HT-29 (cell line): ENCODE measurements around the gene PATJ. TPM values are rescaled to one million over a fixed set of nuclear protein-coding genes. Genes with fewer than 3 reads are reported as not detected.
"Not testable (repeated sequence)": the region's sequence is repeated elsewhere in the genome, so short reads cannot be mapped to it uniquely, and the experiment has no call there.

Source experiments
- DNase-seq: peaks from one replicate; pipeline ENCODE4 v3.0.0-alpha.2; 2015; ENCODE audit warnings: low spot score
- total RNA-seq: library from RNA; depleted of rRNA; stranded (reverse); fragments of >200 nt; shearing (Covaris generic); gene quantifications from 2 replicates; pipeline ENCODE4 v1.2.3, GENCODE V29; 2014

The PATJ gene
- total RNA-seq, 1 experiment from 2014 or later = 33.8 TPM

GRCh38 chr1:61950418-61950817 is 208.1 kb downstream of the PATJ start:
- DNase-seq = no peak

DNA sequence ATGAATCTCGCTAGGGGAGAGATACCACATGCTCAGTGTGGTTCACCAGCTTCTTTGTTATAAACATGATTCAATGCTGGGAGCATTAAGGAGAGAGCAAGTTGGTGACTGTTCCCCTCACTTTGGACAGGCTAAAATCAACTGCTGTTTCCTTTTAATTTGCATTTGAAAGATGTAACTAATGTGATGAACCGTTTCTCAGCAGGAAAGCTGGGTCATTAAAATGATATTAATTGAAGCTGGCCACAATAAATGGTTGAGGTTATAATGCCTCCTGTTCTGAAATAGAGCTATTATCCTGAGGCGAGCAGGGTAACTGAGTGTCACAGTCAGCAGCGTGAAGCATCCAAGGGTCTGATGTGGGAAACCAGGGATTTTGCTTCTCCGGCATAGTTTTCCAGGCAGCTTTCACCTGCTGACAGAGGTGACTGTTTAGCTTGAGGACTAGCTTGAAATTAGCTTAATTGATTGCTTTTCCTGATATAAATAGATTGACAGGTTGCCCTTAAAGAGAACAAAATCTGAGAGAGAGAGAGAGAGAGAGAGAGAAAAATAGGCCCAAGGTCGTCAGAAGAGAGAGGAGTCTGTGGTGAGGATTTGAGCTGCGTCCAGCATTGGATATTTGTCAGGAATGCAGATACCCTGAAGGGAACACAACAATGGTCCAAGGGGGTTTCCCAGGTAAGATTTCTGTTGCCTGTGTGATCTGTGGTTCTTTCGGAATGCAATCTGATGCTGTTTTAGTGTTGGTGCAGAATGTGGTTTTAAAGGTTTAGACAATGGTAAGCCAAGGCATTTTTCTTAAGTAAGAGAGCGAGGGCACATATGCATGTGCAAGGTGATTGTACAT is 209.7 kb downstream of the PATJ start:
- DNase-seq = no peak

- no peak for DNase-seq
These were observed 210.4 kb downstream of the PATJ start for GRCh38 chr1:61952675-61953074.

DNA sequence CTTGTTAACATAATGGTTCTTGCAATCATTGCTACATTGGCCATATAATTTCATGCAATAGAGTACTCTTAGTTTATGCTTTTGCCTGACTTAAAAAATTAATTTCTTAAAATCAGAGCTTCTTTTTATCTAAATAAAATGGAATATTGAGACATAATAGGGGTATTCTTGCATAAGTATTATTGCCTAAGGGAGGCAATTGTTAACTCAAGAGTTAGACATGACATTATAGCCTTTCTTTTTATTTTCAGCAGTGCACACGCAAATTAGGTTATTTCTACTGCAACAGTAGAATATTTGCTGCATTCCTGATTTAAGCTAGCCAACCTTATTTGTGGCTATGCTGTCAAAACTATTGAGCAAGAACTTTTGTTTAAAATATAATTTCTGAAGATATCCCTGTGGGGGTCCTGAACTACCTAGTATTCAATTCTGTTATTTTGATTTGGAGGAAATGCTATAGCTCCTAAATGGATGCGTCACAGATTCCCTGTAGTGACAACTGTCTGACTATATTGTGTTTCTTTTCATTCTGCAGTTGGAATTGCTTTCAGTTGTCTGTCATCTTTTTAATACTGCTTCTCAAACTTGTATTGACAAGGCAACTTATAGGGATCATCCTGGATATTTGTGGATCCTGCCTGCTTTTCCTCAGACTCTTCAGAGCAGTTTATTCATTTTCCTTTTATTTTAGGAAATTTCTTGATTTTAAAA is 211.0 kb downstream of the PATJ start:
- DNase-seq = no peak

GRCh38 chr1:61953790-61954150 is 211.5 kb downstream of the PATJ start:
- no peak for DNase-seq

- no peak for DNase-seq
These were observed 213.0 kb downstream of the PATJ start for GRCh38 chr1:61955261-61955660.

DNA sequence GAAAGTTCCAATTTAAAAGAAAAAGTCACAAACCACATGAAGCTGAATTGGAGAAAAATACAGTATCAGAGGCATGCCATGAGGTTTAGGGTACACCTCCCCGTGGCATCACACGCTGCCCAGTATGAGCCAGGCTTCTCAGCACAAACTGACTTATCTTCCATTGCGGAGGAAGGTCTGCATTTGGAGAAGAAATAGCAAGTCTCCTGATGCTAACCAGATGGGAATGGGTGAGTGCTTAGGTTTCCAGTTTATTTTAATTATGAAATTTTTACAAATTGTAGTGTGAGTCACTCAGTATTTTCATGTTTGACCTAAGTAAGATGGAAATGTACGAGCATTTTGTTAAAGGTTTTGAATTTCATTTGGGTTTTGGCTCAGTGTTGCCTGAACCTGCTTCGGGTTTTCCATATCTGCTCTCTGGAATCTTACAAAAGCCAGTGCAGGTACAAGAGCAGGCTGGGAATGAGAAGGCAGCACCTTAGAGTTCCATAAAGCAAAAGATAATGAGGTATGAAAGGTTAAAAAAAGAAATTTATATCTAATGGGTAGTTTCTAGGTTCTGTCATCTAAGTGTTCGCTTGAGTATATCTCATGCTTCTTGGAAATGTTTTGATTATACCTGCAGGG is 213.9 kb downstream of the PATJ start:
- DNase-seq = no peak

DNA sequence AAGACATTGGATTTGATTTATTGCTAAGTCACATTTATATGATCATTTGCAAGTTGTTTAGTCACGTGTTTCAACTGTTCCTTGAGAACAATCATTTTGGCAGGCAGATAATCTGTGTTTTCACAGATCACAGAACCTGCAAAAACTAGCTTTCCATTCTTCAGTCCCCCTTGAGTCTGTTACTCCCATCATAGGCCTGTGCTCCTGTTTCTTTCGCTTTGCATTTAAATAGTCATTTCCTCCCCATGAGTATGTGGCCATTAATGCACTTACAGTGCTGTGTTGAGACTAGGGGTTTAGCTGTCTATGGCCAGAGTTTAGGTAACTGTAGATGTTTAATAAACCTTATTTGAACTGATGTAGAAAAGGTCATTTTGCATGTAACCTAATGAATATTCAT is 214.5 kb downstream of the PATJ start:
- DNase-seq = no peak

DNA sequence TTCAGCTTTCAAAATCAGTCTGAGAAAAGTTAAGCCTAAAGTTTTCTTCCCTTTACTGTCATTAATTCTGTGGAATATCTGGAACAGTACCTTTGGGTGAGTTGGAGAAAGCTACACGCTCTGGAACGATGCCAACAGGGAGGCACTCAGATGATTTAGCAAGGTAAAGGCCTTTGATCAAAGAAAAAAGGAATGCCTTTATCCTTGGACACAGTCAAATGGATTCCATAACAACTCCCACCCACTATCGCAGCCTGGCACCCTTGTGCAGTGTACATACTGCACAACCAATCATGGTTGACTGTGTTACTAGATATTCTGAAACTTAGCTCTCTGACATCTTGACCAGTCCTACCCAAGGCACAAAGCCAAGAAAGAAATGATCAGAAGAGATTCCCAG is 218.7 kb downstream of the PATJ start:
- DNase-seq = no peak

DNA sequence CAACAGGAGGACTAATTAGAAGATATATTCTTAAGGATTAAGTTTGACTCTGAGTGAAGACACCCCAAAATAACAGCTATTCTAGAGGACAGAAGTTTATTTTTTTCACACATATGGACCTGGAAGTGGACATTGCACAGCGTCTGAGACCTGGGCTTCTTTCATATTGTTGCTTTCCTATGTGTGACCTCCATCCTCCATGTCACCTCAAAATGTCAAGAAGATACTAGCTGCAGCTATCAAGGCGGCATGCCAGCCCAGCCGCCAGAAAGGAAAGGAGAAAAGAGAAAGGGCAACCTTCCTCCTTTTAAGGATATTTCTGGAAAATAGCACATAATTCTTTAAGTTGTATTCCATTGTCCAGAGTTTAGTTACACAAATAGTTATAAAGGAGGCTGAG is 220.4 kb downstream of the PATJ start:
- DNase-seq = no peak

GRCh38 chr1:61966450-61967225 is 224.4 kb downstream of the PATJ start:
- DNase-seq = not testable (repeated sequence)

GRCh38 chr1:61967750-61968149 is 225.5 kb downstream of the PATJ start:
- no peak for DNase-seq

- DNase-seq = no peak
These were observed 226.6 kb downstream of the PATJ start for GRCh38 chr1:61968869-61969268.

GRCh38 chr1:61973100-61973837 is 231.0 kb downstream of the PATJ start:
- no peak for DNase-seq

- DNase-seq = no peak
These were observed 233.4 kb downstream of the PATJ start for GRCh38 chr1:61975638-61976037.

GRCh38 chr1:61976566-61976965 is 234.3 kb downstream of the PATJ start:
- DNase-seq = no peak

- no peak for DNase-seq
These were observed 236.5 kb downstream of the PATJ start for GRCh38 chr1:61978796-61979195.

DNA sequence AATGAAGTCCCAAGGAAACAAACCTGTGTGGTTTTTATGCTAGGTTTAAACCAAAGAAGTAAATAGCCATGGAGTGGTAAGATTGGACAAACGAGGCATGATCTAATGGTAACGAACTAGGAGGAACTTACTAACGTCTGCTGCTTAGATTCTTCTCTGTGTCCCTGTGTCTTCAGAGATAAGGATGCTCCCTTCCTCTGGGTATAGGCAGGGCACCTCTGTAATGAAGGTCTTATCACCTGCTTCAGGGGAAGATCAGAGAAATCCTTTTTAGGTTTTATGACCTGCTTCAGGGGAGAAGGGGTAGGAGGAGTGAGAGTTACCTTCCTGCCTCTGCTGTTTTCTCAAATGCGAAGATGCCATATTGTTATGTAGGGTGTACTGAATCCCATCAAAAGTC is 237.4 kb downstream of the PATJ start:
- DNase-seq = no peak

- no peak for DNase-seq
These were observed 238.3 kb downstream of the PATJ start for GRCh38 chr1:61980561-61980960.

GRCh38 chr1:61981870-61982660 is 239.8 kb downstream of the PATJ start:
- no peak for DNase-seq
